NCI-H1417 treated with DMSO at 0.1 percent for 48 hours (cell line): ENCODE results near the gene PRKCE.
A peak's percentile ranks its signal among the peaks of the same experiment; 100 is the strongest.

Source experiments
- DNase-seq: peaks from one replicate; lab custom pipeline; 2025; lab: John Stamatoyannopoulos, UW

PRKCE gene

DNA sequence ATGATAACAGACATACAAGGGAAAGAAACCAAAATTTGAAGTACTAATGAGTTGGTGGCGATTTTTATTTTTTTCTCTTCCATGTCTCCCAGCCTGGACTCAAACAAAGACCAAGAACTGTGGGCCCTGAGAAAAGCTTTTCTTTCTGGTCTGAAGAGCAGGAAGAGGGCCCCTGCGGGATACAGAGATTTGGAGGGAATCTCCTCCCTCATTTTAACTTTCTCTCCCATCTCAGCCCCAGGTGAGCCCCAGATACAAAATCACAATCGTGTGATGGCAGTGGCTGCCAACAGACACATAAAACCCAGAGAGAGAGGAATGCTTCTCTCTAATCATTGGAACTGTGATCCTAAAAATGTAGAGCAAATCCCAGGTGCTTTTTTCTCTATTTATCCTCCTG, 19.5 kb upstream of the PRKCE start:
- DNase-seq = no peak

DNA sequence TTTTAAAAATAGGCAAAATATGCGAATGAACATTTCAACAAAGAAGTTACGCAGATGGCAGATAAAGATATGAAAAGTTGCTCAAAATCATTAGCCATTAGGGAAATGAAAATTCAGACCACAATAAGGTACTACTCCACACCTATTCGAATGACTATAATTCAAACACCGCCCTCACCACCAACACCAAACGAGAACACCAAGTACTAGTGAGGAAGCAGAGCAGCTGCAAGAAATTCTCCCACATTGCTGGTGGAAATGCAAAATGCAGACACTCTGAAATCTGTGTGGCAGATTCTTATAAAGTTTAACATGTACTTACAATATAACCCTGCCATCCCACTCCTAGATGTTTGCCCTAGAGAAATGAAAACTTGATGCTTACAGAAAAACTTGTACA, 17.3 kb upstream of the PRKCE start:
- DNase-seq = no peak

DNA sequence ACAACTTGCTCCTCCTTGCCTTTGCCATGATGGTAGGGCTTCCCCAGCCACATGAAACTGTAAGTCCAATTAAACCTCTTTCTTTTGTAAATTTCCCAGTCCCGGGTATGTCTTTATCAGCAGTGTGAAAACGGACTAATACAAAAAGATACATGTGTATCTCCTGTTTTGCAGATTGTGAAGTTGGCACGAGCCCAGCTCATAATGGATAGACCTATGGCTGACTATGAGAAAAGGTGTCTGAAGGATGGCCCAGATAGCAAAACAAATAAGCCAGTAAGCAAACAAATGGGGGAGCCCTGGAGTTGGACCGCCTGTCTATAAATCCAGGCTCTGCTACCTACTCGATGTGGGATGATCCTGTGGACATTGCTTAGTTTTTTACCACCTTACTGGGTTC, 15.5 kb upstream of the PRKCE start:
- no peak for DNase-seq

DNA sequence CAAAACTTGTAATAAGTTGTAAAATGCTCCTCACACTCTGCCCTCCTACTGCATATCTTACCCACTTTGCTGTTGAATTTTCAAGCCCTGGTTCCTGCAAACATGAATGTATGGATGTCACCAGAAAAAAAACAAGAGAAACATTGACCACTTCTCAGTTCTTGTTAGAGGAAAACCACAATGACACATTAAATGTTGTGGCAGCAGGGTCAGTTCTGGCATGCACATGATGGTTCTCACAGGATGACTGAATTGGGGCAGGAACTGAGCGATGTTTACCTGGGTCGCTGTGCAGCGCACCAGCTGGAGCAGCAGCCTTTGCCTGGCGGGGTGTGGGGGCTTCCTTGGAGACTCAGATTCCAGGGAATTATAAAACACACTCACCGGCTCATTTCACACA, 14.0 kb upstream of the PRKCE start:
- DNase-seq = no peak

DNA sequence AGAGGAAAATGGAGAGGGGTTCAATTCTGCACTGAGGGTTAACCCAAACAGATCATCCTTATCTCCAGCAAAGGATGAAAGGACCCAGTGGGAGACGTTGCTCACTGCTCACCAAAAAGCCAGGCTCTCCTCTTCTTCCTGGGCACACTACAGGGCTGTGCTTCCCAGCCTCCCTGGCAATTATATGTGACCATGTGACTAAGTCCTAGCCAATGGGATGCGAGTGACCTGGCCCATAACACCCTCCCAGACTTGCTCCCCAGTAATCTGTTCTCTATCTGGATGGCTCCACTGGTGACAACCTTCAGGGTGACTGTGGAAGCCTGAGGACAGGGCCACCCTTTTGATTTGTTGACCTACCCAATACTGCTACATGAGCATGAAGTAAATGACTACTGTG, 10.9 kb upstream of the PRKCE start:
- no peak for DNase-seq

DNA sequence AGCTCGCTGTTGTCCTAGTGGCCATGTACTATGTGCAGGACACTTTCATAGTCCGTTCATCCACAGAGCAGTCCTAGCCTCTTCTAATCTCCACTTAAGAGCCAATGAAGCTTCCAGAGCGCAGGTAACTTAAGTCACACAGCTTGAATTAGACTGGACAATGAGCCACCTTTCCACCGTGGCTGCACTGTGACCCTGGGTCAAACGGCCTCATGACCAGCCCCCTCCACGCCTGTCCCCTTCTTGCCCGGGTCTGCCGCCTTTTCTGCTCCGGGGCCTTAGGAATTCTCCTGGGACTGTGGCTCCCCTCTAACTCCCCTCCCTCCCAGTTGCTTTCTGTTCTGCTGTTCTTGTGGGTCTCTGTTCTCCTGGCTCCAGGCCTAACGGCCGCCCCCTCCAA, 8.4 kb upstream of the PRKCE start:
- no peak for DNase-seq

DNA sequence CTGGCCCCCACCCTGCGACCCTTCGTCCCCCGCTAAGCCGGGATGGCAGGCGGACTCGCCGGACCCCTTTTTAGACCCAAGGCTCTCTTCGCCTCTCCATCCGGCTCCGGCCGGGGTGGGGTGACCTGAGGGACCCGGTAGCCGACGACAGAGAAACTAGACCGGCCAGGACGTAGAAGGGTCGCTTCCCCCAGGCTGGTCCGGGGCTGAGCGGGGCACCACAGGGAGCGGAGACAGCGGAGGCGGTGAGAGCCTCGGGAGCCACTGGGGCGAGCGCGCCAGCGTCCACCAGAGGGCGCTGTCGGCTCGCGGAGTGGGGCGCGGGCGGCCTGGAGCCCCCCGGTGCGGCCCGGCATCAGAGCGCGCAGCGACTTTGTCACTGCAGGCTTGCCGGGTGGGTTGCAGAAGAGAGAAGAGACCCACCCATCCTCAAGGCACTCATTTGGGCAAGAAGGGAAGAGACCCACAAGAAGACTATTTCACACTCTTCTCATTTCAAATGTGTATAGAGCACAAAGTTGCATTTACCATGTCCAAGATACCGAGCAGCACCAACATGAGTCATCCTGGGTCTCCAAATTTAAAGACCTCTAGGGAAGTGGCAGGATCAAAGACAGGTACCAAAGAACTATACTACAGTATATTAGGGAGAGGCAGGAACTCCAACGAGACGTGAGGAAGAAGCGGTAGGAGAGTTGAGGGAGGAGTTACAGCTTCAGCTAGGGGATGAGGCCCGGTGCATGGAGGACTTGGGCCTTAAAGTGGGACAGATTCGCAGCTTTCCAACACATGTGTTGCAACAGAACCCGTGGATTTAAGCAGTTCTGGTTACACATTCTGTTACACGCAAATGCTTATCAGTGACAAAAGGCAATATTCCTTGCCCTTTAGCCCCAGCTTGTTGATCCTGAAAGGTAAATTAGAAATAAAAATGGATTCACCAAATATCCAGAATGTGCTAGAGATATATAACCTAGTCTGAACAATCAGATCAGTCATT, 7.6 kb upstream of the PRKCE start:
- no peak for DNase-seq

DNA sequence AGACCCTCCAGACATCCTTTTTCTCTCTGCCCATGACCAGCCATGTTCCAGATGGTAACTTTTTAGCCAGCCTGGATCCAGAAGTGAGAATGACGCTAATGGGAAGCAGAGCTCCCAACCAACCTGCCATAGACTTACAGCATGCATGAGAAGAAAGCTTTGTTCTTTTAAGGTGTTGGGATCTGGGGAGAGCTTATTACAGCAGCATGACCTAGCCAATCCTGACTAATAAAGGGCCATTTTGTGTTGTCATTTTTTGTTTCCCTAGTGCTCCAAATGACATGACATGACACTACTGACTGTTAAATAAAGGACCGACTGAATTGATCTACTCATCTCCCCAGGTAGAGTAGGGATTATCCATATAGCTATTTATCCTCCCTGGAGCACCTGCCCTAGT, 5.2 kb upstream of the PRKCE start:
- DNase-seq = no peak

DNA sequence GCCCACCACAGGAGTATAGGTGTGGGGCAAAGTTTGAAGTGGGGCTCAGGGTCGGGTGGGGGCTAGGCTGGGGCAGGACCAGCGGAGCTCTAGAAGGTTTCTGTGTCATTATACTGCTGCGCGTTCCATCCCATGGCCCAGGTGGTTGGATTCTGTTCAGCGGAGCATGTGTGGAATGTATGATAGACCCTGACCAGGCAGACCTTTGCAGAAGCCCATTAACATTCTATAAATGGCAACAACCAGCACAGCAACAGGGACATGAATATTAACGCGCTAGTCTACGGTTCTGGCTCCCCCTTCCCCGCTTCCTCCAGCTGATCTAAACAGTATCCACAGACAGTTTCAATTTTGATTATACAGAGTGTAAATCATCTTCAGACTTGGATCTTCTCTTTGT, 4.1 kb upstream of the PRKCE start:
- DNase-seq = no peak

DNA sequence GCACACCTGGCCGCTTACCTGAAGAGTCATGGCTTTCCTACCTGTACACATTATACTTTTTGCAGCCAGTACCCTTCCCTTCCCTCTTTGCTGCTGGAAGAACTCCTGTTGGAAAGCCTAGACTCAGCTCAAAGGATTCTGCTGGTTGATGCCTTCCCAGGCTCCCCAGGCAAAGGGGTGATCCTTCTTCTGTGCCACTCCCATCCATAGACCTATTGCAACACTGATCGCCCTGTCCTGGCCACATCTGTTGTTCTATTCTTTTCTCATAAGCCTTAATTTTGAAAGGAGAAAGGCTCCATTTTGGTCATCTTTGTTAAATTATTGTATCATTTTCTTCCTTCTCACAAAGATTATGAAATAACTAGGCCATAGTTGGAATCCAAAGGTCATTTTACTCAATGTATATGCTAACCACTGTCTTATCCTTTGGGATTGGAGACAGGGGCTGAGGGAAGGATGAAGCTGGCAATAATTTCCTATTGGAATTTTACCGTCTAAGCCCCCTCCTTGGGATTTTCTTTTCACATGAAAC, 3.4 kb upstream of the PRKCE start:
- DNase-seq = no peak

DNA sequence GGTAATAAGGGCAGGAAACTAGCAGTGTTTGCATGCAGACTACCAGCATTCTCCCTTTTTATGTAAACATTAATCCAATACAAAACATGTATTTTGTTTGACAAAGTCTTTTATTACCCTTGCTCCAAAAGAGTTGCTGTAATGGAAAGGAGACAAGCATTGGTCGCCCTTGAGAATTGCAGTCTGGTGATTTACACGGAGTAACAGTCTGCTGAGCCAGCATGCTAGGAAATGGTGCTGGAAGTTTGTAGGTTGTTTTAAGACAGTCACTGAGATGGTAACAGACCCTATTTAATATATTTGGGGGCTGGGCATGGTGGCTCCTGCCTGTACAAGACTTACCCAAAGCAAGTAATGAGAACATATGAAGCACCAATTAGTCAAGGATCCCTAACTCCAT, 2.8 kb upstream of the PRKCE start:
- DNase-seq = no peak

DNA sequence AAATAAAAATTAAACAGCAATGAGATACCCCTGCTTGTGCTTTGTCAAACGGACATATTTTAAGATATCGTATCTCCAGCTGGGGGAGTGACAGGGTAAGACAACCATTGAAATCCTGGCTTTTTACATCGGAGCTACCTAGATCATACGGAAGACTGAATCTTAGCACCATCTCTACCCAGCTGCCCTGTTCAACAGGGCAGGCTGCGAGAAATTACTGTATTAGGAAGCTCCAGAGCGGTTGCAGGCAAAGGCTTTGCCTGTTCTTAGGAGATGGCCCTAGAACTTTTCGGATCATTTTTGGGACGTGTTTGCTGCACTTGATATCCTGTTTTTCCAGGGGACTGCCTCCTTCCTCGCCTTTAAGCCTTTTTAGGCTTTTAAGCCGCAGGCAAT, 2.0 kb upstream of the PRKCE start:
- no peak for DNase-seq

DNA sequence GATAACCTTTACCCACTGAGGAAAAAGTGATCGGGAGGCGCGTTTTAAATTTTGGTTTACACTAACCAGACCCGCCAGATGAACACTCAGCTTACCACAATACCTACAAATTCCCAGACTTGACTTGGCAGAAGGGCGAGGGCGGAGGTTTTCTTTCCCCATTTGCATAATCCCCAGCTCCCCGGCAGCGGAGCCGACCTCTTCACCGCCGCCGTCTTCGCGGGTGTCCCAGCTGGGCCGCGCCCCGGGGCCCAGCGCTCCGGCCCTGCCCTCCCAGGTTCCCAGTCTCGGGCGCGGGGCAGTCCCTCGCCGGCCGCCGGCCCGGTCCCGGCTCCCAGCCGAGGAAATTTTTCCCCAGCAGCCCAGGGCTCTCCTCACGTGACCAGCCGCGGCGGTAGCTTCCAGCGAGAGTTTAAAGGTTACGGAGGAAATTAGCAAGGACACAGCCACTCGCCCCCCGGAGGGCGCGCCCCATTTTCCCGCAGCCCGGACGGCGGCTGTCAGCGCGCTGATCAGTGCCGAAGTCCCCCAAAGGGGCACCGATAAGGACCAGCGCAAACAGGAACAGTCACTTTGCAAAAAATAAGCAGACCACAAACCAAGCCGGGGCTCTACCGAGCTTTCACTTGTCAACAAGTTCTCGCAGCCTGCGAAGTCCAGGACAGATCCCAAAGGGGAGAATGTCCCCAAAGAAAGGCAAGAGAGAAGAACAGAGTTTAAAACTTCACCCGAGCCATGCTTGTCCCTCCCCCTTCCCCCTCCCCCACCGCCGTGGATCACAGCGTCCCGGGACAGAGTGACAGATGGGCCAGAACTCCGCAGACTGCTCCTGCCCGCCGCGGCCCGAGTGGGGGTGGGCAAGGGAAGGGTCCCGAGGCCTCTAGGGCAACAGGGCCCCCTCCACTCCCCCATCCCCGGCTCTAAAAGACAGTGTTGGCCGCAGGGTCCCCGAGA, 1.3 kb upstream of the PRKCE start:
- no peak for DNase-seq

DNA sequence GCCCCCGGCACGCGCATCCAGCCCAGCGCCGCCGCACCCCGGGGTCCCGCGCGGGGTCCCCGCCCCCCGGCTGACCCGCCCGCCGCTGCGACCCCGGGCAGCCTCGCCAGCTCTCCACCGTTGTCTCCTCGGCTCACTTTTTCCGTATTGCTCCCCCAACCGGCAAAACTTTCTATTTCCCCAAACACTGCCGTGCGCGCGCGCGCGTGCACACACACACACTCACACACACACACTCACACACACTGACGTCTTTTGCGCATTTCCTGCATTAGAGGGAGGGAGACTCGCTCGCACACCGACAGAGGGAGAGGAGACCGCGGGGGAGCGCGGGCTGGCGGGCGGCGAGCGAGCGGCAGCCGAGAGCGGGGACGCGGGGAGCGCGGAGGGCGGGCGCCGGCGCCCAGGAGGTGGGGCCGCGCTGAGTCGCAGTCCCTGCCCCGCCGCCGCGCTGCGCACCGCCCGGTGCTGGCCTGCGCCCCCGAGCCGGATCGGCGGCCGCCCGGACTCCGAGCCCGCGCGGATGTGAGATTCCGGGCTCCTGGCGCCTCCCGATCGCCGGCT, 542 bp upstream of the PRKCE start:
- peak; percentile 31 for DNase-seq

DNA sequence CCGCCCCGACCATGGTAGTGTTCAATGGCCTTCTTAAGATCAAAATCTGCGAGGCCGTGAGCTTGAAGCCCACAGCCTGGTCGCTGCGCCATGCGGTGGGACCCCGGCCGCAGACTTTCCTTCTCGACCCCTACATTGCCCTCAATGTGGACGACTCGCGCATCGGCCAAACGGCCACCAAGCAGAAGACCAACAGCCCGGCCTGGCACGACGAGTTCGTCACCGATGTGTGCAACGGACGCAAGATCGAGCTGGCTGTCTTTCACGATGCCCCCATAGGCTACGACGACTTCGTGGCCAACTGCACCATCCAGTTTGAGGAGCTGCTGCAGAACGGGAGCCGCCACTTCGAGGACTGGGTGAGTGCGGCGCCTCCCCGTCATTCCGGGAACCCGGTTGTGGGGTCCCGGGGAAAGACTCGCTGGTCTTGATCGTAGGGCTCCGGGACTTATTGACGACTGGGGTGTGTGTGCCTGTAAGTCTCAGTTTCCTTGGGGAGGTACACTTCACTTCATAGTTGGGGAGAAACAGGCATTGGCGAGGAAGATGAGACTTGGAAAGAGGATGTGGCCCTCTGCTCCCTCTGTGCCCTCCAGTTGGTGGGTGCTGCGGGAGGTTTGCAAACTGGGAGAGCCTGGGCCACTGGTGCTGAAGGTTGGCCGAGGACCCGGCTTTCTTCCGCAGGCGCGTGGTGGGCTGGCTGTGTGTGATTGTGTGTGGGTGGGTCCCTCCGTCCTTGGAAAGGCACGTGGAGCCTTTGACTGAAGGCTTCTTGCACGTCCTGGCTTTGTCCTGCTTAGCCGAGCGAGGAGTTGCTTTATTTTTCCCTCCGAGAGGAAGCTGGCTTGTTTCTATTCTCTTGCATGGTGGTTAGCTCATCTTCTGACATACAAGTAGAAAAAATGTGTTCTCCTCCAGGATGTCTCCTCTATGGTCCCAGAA, 886 bp downstream of the PRKCE start:
- DNase-seq = no peak

DNA sequence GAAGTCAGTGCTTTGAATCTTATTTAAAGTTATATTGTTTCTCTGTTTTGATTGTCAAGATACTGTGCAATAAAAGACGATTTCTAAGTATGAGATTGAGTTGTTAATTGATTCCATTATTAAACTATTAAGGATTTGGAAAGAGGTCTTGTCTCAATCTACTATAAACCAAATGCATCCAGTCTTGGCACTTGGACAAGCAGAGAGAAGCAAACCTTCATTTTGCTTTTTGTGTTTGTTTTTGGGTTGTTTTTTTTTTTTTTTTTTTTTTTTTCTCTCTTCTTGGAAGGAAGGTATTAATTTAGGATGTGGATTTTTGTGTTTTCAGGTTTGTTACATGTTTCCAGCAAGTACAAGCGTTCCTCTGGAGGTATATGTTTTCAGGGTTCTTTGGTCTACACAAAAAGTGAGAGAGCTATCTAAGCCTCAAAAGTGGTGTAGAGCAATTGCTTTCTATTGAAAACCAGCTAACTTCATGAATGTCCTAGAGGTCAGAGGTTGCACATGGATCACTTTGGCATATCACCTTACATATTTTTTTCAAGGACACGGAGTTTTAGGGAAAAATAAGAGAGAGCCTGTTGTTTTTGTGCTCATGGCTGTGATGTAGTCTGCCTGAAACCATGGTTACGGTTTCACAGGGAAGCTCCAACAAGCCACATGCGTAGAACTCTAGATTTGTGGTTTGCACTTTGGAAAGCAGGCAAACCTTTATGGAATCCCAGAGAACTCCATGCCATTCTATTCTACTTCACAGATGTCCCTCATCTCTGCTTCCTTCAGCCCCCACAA, 1.8 kb downstream of the PRKCE start:
- no peak for DNase-seq

DNA sequence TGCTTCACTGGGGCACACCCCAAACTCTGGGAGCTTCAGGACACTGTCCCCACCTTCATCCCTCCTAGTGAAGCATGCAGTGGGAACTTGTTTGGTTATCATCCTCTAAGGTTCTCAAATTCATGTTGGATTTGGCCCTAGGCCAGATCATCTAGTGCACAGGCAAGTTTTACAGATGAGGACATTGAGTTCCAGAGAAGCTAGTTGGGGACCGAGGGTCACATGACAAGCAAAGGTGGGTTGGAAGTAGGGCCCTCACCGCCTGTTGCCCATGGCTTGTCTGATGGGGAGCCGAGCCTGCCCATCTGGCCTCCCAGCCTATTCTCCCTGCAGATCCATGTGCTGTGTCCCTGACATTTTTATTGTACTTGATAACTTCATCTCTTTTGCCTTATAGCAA, 2.8 kb downstream of the PRKCE start:
- DNase-seq = no peak

DNA sequence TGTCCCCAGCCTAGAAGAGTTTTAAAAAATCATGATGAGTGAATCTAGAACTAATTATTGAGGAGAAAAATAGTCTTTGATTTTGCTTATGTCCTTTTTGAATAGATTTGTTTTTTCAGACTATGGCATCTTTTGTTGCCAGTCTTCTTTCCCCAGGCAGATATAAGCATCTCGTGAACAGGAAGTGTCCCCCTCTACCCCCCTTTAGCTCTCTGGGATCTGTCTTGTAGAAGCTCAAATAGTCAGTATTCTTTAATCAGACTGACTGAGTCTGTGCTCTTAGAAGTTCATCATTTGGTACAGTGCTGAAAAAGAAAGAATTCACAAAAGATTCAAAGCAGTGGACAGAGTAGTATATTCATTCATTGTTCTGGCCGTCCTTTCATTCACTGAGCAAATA, 10.4 kb downstream of the PRKCE start:
- no peak for DNase-seq

DNA sequence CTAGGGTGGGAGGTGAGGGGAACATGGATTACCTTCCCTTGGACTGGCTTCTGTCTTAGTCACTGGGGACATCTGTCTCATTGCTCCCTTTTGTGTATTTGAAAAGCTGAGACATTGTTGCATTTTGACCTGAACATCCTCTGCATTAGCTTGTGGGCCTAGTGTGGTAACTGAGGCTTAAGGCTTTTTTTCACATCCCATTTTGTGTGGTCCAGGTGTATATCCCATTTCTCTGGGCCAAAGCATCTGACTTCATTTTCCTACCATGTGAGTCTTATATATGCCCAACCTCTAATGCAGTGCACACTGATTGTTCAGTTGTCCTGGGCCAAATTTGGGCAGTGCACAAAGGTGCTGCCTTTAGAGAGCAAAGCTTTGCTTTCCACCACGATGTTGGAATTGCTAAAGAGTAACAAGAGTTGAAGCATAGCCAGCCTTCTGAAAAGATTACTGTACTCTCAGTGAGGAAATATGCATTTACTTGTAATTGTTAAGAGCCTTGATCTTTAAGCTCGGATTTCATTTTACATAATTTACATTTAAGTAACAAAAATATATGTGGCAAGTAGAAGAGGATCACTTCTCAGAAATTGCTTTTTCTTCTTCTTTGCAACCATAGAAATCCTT, 13.3 kb downstream of the PRKCE start:
- no peak for DNase-seq

DNA sequence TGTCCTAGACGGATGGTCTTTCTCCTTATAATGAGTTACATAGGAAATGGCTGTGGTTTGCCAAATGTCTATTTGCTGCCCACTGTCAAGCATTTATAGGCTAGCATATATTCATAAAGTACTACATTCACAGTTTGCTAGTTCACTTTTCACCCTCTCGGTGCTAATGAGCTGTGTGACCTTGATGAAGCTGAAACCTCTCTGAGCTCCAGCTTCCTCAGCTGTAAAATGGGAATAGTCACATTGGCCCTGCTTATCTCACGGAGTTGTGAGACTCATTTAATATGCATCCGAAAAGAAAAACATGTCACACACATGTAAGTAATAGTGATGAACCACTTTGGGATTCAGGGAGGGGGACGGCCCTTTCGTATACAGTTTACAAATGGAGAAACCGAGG, 17.0 kb downstream of the PRKCE start:
- no peak for DNase-seq
